ENCODE data around the gene ARL5B.

Gene ARL5B

GRCh38 chr10:18718991-18719390, 59.8 kb downstream of the ARL5B start:
- no peak for DNase-seq

DNA sequence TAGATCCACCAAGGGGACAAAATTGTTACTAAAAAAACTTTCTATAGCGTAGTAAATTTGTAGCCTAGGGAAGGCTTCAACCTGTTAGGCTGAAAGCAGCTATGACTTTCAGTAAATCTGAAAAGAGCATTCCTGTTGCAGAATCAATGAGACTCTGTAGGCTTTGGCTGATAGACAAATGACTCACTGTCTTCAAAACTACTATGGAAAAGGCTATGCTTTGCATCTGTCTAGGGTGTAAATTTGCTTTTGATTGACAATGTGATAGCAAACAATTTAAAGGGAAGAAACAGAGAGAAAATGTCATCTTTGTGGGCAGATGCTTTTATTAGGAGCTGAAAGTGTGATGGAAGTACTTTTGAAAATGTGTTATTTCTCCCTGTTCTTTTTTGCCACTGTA, 60.6 kb downstream of the ARL5B start:
- DNase-seq = no peak

DNA sequence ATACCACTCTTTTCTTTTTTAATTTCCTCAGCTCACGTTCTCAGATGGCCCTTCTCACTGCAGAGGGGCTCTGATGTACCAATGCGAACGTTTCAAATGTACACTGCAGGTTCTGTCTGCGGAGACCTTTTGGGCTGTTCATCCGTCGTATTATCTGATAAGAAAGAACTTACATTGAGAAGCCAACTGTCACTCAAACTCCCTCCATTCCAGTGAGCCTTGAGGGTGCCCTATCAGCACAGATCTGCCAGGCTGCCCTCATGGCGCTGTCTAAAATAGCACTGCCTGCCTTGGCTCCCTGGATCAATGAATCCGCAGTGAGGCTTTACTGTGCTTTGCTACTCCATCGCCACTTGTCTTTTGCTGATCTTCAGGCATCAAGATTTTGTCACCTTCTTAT, 61.8 kb downstream of the ARL5B start:
- no peak for DNase-seq

DNA sequence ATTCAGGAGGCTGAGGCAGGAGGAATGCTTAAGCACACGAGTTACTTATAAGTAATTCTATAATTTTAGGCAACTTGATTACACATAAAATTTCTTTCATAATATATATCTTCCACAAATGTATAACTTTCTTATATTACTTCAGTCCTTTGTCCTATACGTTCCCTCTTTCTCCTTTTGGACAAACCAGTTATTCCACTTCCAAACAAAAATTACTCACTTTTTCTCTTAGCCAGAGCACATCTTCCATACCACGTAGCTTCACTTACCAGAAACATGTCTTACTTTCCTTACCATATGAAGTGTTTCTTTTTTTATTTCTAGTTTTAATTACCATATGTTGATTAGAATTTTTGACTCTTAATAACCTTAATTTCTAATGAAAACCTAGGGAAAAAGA, 64.6 kb downstream of the ARL5B start:
- no peak for DNase-seq

All from stimulated activated CD4-positive, alpha-beta T cell treated with anti-CD3 and anti-CD28 coated beads, Interleukin-4, amount 100 ng/mL, for 1 hour (primary cell).